KBM-7 (cell line): Measurements from ENCODE around the gene SULT1A2.
"Not testable (repeated sequence)": the region's sequence is repeated elsewhere in the genome, so short reads cannot be mapped to it uniquely, and the experiment has no call there.

ENCODE experiments used
- DNase-seq: peaks from one replicate; pipeline ENCODE4 v3.0.0-alpha.2; 2015
- in situ Hi-C: fragments of 300-500 bp; cut with MboI; formaldehyde crosslinking; loops from 2 replicates; pipeline ENCODE4 v1.14.3; 2020; ENCODE audit warnings: low sequenced_read_pairs, low pct_unique_long_range_greater_than_20kb, mixed read lengths

SULT1A2 gene

GRCh38 chr16:28596840-28597691, at the start of gene SULT1A2:
Gene SULT1A2 (minus strand): TSS chr16:28597050. CDS start chr16:28595930, 1,120 bp downstream.
- in situ Hi-C loops = no loop called here
- peak; percentile 81 for DNase-seq

GRCh38 chr16:28639959-28640358, 43.1 kb upstream of the SULT1A2 start:
- in situ Hi-C loops = not testable (repeated sequence)

DNA sequence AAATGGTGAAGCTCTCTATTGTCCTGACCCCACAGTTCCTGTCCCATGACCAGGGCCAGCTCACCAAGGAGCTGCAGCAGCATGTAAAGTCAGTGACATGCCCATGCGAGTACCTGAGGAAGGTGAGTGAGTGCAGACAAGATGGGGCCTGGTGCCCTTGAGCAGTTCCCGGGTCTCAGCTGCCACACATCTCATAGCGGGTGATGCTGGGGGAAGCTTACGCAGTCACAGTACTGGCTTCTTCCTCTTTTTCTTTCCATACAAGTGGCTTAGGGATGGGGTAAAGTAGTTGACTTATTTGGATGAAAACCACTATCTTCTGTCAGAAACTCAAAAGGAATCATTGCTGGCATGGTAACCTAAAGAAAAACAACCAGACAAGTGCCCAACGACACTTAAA, 41.5 kb upstream of the SULT1A2 start:
- in situ Hi-C loops, DNase-seq: not testable (repeated sequence)

More at GRCh38 chr16:28639959-28640358, 43.1 kb upstream of the SULT1A2 start:
- DNase-seq = not testable (repeated sequence)

- DNase-seq, in situ Hi-C loops: not testable (repeated sequence)
Measured at GRCh38 chr16:28637765-28638164, 40.9 kb upstream of the SULT1A2 start, which contains the start of gene NPIPB8. Gene NPIPB8 (plus strand): TSS chr16:28638065. CDS start chr16:28638361, 296 bp downstream.

GRCh38 chr16:28636093-28636823, 39.4 kb upstream of the SULT1A2 start:
- DNase-seq, in situ Hi-C loops: not testable (repeated sequence)

DNA sequence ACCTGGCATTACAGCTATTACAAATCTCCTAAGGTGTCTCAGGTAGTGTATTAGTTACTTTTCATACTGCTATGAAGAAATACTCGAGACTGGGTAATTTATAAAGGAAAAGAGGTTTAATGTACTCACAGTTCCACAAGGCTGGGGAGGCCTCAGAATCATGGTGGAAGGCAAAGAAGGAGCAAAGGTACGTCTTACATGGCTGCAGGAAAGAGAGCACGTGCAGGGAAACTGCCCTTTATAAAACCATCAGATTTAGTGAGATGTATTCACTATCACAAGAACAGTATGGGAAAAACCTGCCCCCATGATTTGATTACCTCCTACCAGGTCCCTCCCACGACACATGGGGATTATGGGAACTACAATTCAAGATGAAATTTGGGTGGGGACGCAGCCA, 34.1 kb upstream of the SULT1A2 start:
- in situ Hi-C loops, DNase-seq: not testable (repeated sequence)

DNA sequence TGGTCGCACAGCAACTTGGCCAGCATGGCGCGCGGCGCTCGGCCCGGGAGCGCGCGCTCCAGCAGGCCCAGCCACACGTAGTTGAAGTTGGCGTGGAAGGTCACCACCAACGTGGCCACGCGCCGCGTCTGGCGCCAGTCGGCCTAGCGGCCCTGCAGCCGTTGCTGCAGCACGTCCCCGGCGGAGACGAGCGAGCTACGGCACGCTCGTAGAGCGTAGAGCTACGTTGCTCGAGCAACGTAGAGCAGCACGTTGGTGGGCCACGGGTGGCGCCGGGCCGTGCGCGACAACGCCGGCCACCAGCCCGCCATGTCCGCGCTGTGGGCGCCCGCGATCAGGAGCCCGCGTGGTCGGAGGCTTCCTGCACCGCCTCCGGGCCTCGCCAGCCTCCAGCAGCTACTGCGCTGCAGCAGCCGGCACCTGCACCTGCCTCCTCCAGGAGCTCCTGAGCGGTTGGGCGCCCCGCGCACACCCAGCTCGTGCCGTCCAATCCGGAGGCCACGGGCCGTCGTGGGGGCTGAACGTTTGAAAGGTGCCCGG, 26.4 kb upstream of the SULT1A2 start:
- DNase-seq = peak; percentile 74
- in situ Hi-C loops = no loop called here

DNA sequence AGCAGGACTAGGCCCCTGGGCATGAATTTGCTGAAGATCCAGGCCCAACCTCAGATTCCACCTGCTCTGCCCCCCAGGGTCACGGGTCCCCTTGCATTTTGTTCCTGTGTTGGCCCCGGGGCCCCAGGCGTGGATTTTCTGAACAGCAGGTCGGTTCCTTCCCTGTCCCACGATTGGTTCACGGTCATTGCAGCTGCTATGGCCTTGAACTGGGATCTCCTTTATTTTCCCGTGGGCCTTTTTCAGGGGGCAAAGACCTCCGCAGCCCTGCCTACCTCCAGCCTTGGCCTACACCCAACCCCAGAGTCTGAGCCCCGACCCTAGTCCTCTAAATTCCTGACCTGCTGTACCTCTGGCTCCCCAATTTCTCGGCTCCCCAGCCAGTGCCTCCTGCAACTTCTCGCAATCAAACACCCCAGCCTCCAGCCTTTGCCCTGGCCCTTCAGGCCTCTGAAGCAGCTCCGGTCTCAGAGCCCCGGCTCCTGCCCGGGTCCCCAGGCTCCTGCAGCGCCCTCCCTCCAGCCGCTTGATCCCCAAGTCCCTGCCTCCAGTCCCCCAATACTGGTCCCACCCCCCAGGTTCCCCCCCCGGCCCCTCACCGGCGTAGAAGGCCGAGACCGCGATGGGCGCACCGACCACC, 25.8 kb upstream of the SULT1A2 start:
- in situ Hi-C loops, DNase-seq: not testable (repeated sequence)

GRCh38 chr16:28621481-28622155, 24.8 kb upstream of the SULT1A2 start:
- in situ Hi-C loops = no loop called here
- DNase-seq = no peak

DNA sequence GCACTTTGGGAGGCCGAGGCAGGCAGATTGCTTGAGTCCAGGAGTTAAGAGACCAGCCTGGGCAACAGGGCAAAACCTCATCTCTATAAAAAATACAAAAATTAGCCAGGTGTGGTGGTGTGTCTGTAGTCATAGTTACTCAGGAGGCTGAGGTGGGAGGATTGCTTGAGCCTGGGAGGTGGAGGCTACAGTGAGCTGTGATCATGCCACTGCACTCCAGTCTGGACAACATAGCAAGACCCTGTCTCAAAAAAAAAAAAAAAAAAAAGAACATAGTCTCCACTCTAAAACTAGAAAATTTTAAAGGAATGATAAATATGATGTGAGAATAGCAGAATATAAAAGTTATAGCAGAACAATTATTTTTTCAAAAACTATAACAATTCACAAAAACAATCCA, 23.5 kb upstream of the SULT1A2 start:
- DNase-seq, in situ Hi-C loops: not testable (repeated sequence)

GRCh38 chr16:28617874-28618273, 21.0 kb upstream of the SULT1A2 start:
- no peak for DNase-seq
- in situ Hi-C loops = no loop called here

GRCh38 chr16:28616636-28617035, 19.8 kb upstream of the SULT1A2 start:
- in situ Hi-C loops = no loop called here
- no peak for DNase-seq

DNA sequence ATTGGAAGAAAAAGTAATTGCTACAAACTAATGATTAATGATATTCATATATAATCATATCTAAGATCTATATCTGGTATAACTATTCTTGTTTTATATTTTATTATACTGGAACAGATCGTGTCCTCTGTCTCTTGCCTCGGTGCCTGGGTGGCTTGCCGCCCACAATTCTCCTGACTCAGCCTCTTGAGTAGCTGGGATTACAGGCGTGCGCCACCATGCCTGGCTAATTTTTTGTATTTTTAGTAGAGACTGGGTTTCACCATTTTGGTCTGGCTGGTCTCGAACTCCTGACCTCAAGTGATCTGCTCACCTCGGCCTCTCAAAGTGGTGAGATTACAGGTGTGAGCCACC, 19.4 kb upstream of the SULT1A2 start:
- DNase-seq, in situ Hi-C loops: not testable (repeated sequence)

- peak; percentile 51 for DNase-seq
Measured at GRCh38 chr16:28615486-28616223, 18.8 kb upstream of the SULT1A2 start.

GRCh38 chr16:28614561-28614960, 17.7 kb upstream of the SULT1A2 start:
- DNase-seq, in situ Hi-C loops: not testable (repeated sequence)

More at GRCh38 chr16:28615486-28616223, 18.8 kb upstream of the SULT1A2 start:
- in situ Hi-C loops = not testable (repeated sequence)

DNA sequence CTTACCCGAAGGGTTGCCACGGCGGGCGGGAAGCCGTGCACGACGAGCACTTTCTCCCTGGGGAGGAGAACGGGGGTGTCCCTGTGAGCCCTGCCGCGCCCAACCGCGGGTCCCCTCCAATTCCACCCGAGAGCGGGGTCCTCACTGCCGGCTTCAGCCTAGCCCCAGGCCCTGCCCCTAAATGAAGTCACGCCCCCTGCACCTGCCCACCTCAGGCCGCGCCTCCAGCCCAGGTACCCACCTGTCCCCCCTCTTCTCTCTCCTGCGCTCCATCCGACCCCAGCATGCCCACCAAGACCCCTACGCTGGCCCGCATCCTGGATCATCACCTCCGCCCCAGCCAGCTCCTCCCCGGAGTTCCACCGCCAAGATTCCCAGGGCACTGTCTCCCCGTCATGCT, 17.1 kb upstream of the SULT1A2 start:
- DNase-seq = not testable (repeated sequence)

GRCh38 chr16:28612359-28613280, 15.8 kb upstream of the SULT1A2 start:
- DNase-seq, in situ Hi-C loops: not testable (repeated sequence)

More for the DNA sequence above, 17.1 kb upstream of the SULT1A2 start:
- in situ Hi-C loops = not testable (repeated sequence)
